Choroid plexus epithelial cell (primary cell): Measurements from ENCODE around the gene FRY.

Experiments used
- DNase-seq: peaks from one replicate; pipeline ENCODE4 v3.0.0-alpha.2; 2010; ENCODE audit warnings: low read depth
- H3K4me3 ChIP-seq: 2 replicates; pipeline ENCODE4 v1.5.1; 2011; ENCODE audit warnings: low read depth, mild to moderate bottlenecking, control low read depth, low read length, moderate library complexity
- CTCF ChIP-seq: conservative IDR thresholded peaks from 2 replicates; pipeline ENCODE4 v1.5.1; 2011; ENCODE audit warnings: low read depth, mild to moderate bottlenecking, control low read depth, inconsistent platforms, low read length, moderate library complexity

FRY gene

GRCh38 chr13:32135056-32135390 lies 103.4 kb downstream of the FRY start:
- no peak for DNase-seq

GRCh38 chr13:32135655-32136054 lies 104.1 kb downstream of the FRY start:
- H3K4me3 ChIP-seq, result no peak overlapping the region
- TF ChIP-seq CTCF, result no peak
- DNase-seq, result peak; percentile 30

More at GRCh38 chr13:32135056-32135390, 103.4 kb downstream of the FRY start:
- no peak overlapping the region for H3K4me3 ChIP-seq
- no peak for TF ChIP-seq CTCF

GRCh38 chr13:32136061-32136460 lies 104.5 kb downstream of the FRY start:
- no peak for DNase-seq
- no peak for TF ChIP-seq CTCF
- H3K4me3 ChIP-seq, result no peak overlapping the region

- no peak for TF ChIP-seq CTCF
- H3K4me3 ChIP-seq, result no peak overlapping the region
- no peak for DNase-seq
These were observed 105.1 kb downstream of the FRY start for GRCh38 chr13:32136716-32137115.

- no peak for TF ChIP-seq CTCF
- no peak overlapping the region for H3K4me3 ChIP-seq
- no peak for DNase-seq
These were observed 107.7 kb downstream of the FRY start for GRCh38 chr13:32139251-32139650.

GRCh38 chr13:32140109-32140508 lies 108.5 kb downstream of the FRY start:
- DNase-seq, result no peak
- TF ChIP-seq CTCF, result no peak
- H3K4me3 ChIP-seq, result no peak overlapping the region

- no peak overlapping the region for H3K4me3 ChIP-seq
- TF ChIP-seq CTCF, result no peak
- DNase-seq, result no peak
These were observed 109.9 kb downstream of the FRY start for GRCh38 chr13:32141462-32141861.
